Measurements from ENCODE around the gene KLK10. TPM values are rescaled to one million over a fixed set of nuclear protein-coding genes. Genes with fewer than 3 reads are reported as not detected.

The KLK10 gene
- total RNA-seq, 4 donors from 2014 or later: not detected

DNA sequence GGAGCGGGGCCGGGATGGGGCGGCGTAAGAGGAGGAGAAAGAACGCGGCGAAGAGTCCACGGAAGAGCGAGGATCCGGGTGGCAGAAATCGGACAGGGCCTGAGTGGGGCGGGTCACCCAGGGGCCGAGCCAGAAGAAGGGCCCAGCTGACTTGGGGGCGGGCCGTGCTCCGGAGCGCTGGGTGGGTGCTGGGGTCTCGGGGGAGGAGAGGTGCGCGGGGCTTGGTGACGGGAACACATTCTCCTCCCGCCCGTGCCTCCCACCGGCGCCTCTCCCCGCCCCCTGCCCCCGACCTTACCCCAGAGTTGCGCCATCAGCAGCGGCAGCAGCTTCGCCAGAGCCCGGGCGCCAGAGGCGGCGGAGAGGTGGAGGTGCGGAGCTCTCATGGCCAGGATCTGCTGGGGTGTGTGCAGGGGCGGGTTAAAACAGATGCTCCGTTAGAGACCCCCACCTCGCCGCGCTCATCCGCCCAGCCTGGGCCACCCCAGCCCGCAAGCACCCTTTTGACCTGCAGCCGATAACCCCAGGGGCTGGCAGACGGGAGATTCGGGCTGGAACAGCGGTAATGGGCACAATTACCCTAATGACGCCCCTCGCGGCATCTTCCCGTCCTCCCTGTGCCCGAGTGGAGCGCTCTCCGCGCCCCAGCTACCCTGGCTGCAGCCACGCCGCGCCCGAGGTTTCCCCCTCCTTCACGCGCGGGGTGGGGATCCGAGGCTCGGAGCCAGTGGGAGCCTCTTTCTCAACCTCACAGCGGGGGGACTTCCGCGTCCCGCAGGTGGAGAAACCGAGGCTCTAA lies 565 bp downstream of the KLK10 start:
- H3K9me3 ChIP-seq: no peaks in the 10 kb centered on the region
- WGBS: 2% methylated on average over 42 of the region's 68 CpGs
- TF ChIP-seq EP300 (IDR thresholded peaks at IDR 0.05) (no peak), CTCF (IDR thresholded peaks at IDR 0.05) (no peak), POLR2A (IDR thresholded peaks at IDR 0.05; ENCODE audit: low read depth) (no peak), POLR2AphosphoS5 (IDR thresholded peaks at IDR 0.05) (no peak)
- H3K4me3 ChIP-seq: peak overlapping the region; percentile 28 to 53 (median 33)
- intact Hi-C loops (cut with DNase I): no loop called here
- H3K4me1 ChIP-seq: peaks cover 17 to 31% (median 28%) of the 10 kb centered on the region in 4 donors
- peaks cover 0 to 93% (median 35%) of the 10 kb centered on the region in 4 donors for H3K27me3 ChIP-seq
- H3K36me3 ChIP-seq: no peaks in the 10 kb centered on the region
- no peak for DNase-seq (ENCODE audit: extremely low spot score)
- no peak overlapping the region for H3K27ac ChIP-seq (replicated peaks in 1 of 4)

DNA sequence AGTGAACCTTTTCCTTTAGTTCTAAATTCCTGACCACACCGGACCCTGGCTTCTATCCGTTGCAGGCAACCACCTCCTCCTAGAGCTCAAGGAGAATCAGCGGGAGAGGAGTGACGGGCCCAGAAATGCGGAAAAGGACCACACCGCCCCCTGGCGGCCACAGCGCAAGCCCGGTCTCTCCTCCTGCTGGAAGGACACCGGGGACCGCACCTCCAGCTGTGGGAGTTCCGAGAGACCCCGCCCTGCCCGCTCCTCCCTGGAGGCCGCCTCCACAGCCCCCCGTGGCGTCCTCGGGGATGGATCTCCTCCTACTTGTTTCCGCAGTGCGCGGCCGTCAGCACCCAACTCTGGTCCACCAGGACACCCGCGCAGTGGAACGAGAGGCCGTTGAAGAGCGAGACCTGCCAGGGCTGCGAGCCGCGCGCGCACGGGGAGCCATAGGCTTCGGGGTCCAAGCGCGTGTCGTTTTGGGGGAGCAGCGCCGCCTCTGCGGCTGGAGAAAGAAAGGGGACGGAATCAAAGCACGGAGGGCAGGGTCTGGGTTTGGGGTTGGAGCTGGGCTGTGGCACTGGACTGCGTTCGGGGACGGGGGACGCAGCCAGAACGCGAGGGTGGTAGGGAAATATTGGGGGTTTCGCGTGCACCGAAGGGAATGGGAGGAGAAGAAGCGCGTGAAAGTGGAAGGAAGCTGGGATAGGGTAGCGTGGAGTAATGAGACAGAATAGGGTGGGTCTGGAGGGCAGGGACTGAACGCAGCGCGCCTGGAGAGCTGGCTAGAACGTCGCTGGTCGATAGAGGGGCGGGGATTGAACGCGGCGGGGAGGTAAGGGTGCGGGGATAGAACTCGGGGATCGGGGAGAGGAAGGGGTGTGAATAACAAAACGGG lies 2.5 kb downstream of the KLK10 start:
- intact Hi-C loops (cut with DNase I): no loop called here
- Histone ChIP-seq H3K27ac (replicated peaks in 1 of 4) (no peak overlapping the region), H3K4me3 (peak overlapping the region in 3 of 4 donors; percentile 14 to 45 (median 33)), H3K4me1 (peaks cover 17 to 31% (median 28%) of the 10 kb centered on the region in 4 donors), H3K9me3 (no peaks in the 10 kb centered on the region), H3K36me3 (no peaks in the 10 kb centered on the region), H3K27me3 (peaks cover 0 to 92% (median 34%) of the 10 kb centered on the region in 4 donors)
- 2% methylated on average over 68 of the region's 68 CpGs for WGBS
- TF ChIP-seq POLR2AphosphoS5 (IDR thresholded peaks at IDR 0.05) (no peak), CTCF (IDR thresholded peaks at IDR 0.05) (peak in 1 of 3 experiments; percentile 61)
- no peak for DNase-seq (ENCODE audit: extremely low spot score)

- no peak overlapping the region for H3K27ac ChIP-seq (replicated peaks in 1 of 4)
- H3K4me1 ChIP-seq: peaks cover 17 to 31% (median 28%) of the 10 kb centered on the region in 4 donors
- no peak for DNase-seq (ENCODE audit: extremely low spot score)
- H3K4me3 ChIP-seq: no peak overlapping the region
- H3K27me3 ChIP-seq: peaks cover 0 to 96% (median 34%) of the 10 kb centered on the region in 4 donors
- intact Hi-C loops (cut with DNase I): no loop called here
- no peaks in the 10 kb centered on the region for H3K9me3 ChIP-seq
- no peaks in the 10 kb centered on the region for H3K36me3 ChIP-seq
- WGBS: 77% methylated on average over 14 of the region's 19 CpGs
- no peak for TF ChIP-seq POLR2A (IDR thresholded peaks at IDR 0.05; ENCODE audit: low read depth)
- no peak for TF ChIP-seq POLR2AphosphoS5 (IDR thresholded peaks at IDR 0.05)
- TF ChIP-seq EP300 (IDR thresholded peaks at IDR 0.05): no peak
- TF ChIP-seq CTCF (IDR thresholded peaks at IDR 0.05): no peak
Measured at GRCh38 chr19:51015691-51016267, 3.7 kb downstream of the KLK10 start.

DNA sequence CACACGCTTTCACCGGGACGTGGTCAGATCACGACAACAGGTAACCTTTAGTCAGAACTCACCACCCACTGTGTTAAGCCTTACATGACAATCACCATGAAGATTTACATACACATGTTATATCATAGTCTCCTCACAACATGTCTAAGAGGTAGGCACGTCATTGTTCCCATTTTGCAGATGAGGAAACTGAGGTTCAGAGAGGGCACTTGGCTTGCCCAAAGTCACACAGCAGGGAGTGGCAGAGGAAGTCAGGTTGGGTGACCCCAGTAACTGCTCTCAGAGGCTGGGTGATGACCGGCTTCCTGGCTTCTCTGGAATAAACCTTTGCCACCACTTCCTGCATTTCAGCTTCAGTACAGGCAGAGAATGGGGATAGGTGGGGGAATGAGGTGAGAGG lies 5.3 kb downstream of the KLK10 start:
- Histone ChIP-seq H3K27ac (replicated peaks in 1 of 4) (no peak overlapping the region), H3K9me3 (no peaks in the 10 kb centered on the region), H3K27me3 (peaks cover 0 to 98% (median 28%) of the 10 kb centered on the region in 4 donors), H3K4me3 (no peak overlapping the region), H3K36me3 (no peaks in the 10 kb centered on the region), H3K4me1 (peaks cover 14 to 23% (median 22%) of the 10 kb centered on the region in 4 donors)
- whole genome bisulfite sequencing: 91% methylated on average over 5 of the region's 6 CpGs
- intact Hi-C loops (cut with DNase I): no loop called here
- no peak for TF ChIP-seq CTCF (IDR thresholded peaks at IDR 0.05)
- TF ChIP-seq POLR2AphosphoS5 (IDR thresholded peaks at IDR 0.05): no peak
- no peak for TF ChIP-seq EP300 (IDR thresholded peaks at IDR 0.05)
- no peak for TF ChIP-seq POLR2A (IDR thresholded peaks at IDR 0.05; ENCODE audit: low read depth)
- DNase-seq (ENCODE audit: extremely low spot score): no peak

All from esophagus muscularis mucosa (tissue), 4 donors.